HepG2 (cell line): ENCODE data around the gene PACSIN1. TPM values are rescaled to one million over a fixed set of nuclear protein-coding genes. Genes with fewer than 3 reads are reported as not detected.
A peak's percentile ranks its signal among the peaks of the same experiment; 100 is the strongest.

Source experiments
- AHR ChIP-seq: IDR thresholded peaks from 2 replicates; pipeline ENCODE4 v1.6.1; 2018; ENCODE audit warnings: missing genetic modification reagents, missing compliant biosample characterization
- ARNT2 ChIP-seq: sonication (generic); formaldehyde crosslinking; IDR thresholded peaks from 2 replicates; pipeline ENCODE4 v1.8.0; 2022; ENCODE audit warnings: mild to moderate bottlenecking, low read depth, missing genetic modification reagents, moderate library complexity
- CBX1 ChIP-seq: IDR thresholded peaks from one replicate; pipeline ENCODE4 v1.6.1; 2016; ENCODE audit warnings: antibody characterized with exemption, low read depth
- CBX5 ChIP-seq: sonication (generic); formaldehyde crosslinking; IDR thresholded peaks from 2 replicates; pipeline ENCODE4 v1.4.0; 2020; ENCODE audit warnings: missing genetic modification reagents, borderline replicate concordance
- CCAR2 ChIP-seq: fragments of 200-400 bp; formaldehyde crosslinking; optimal IDR thresholded peaks from 2 replicates; pipeline ENCODE3; 2018; ENCODE audit warnings: low read depth, mild to moderate bottlenecking, low read length, moderate library complexity
- CREB1 ChIP-seq, 2 experiments: fragments of 450-650 bp in 1 of 2; IDR thresholded peaks; 2 replicates each; pipeline ENCODE4 v1.6.1; 2016 to 2017; ENCODE audit warnings: control low read depth in 1 of 2, mild to moderate bottlenecking in 1 of 2, missing compliant biosample characterization in 1 of 2, missing genetic modification characterization in 1 of 2
- FOXA1 ChIP-seq, 2 experiments: fragments of 450-650 bp in 1 of 2; sonication (generic) in 1 of 2; formaldehyde crosslinking in 1 of 2; IDR thresholded peaks; 2 replicates each; pipeline versions ENCODE4 v1.4.0 to v1.6.1; 2016 to 2020; ENCODE audit warnings: missing genetic modification reagents in 1 of 2
- FOXP1 ChIP-seq, 2 experiments: fragments of 450-650 bp in 1 of 2; IDR thresholded peaks; 2 replicates each; pipeline ENCODE4 v1.6.1; 2017 to 2018; ENCODE audit warnings: antibody characterized with exemption in 1 of 2
- GZF1 ChIP-seq: sonication (generic); formaldehyde crosslinking; IDR thresholded peaks from 2 replicates; pipeline ENCODE4 v1.5.1; 2020; ENCODE audit warnings: mild to moderate bottlenecking, missing genetic modification reagents
- HNRNPL ChIP-seq: fragments of 200-400 bp; formaldehyde crosslinking; IDR thresholded peaks from 2 replicates; pipeline ENCODE4 v1.6.1; 2017; ENCODE audit warnings: mild to moderate bottlenecking, low read depth, low read length
- KMT2A ChIP-seq: sonication (generic); formaldehyde crosslinking; IDR thresholded peaks from 2 replicates; pipeline ENCODE4 v1.4.0; 2020; ENCODE audit warnings: missing genetic modification reagents
- MXD4 ChIP-seq: IDR thresholded peaks from 2 replicates; pipeline ENCODE4 v1.6.1; 2016; ENCODE audit warnings: mild to moderate bottlenecking, missing biosample characterization, missing genetic modification reagents
- NFKB2 ChIP-seq: sonication (generic); formaldehyde crosslinking; IDR thresholded peaks from 2 replicates; pipeline ENCODE4 v1.4.0; 2020; ENCODE audit warnings: missing genetic modification reagents, borderline replicate concordance
- NFKBIZ ChIP-seq: IDR thresholded peaks from 2 replicates; pipeline ENCODE4 v1.6.1; 2018; ENCODE audit warnings: missing genetic modification reagents, missing compliant biosample characterization
- NONO ChIP-seq, 2 experiments: fragments of 450-650 bp in 1 of 2; sonication (generic) in 1 of 2; formaldehyde crosslinking in 1 of 2; IDR thresholded peaks in 1 of 2; conservative IDR thresholded peaks in 1 of 2; 2 replicates each; pipeline versions ENCODE4 v1.6.1 to v1.8.0; 2017 to 2022; ENCODE audit warnings: mild to moderate bottlenecking in 1 of 2, missing genetic modification reagents in 1 of 2, moderate library complexity in 1 of 2
- POLR2G ChIP-seq: fragments of 200-400 bp; formaldehyde crosslinking; IDR thresholded peaks from 2 replicates; pipeline ENCODE4 v1.6.1; 2018; ENCODE audit warnings: mild to moderate bottlenecking, low read depth, low read length, moderate library complexity
- YY1 ChIP-seq: IDR thresholded peaks from 2 replicates; pipeline ENCODE4 v1.6.1; 2011; ENCODE audit warnings: low read length, low read depth, moderate library complexity, mild to moderate bottlenecking; ENCODE audit not compliant: insufficient read depth, insufficient replicate concordance
- ZFYVE20 ChIP-seq: sonication (generic); formaldehyde crosslinking; IDR thresholded peaks from 2 replicates; pipeline ENCODE4 v1.8.0; 2023; ENCODE audit warnings: low read depth, mild to moderate bottlenecking, moderate library complexity, missing genetic modification reagents, borderline replicate concordance
- ZNF121 ChIP-seq: sonication (generic); formaldehyde crosslinking; IDR thresholded peaks from 2 replicates; pipeline ENCODE4 v1.5.0; 2020; ENCODE audit warnings: mild to moderate bottlenecking, missing genetic modification reagents
- ZNF30 ChIP-seq: sonication (generic); formaldehyde crosslinking; IDR thresholded peaks from 2 replicates; pipeline ENCODE4 v1.5.0; 2020; ENCODE audit warnings: mild to moderate bottlenecking, missing genetic modification reagents
- ZNF562 ChIP-seq: sonication (generic); formaldehyde crosslinking; IDR thresholded peaks from 2 replicates; pipeline ENCODE4 v1.8.0; 2022; ENCODE audit warnings: missing genetic modification reagents, borderline replicate concordance
- ZNF670 ChIP-seq: sonication (generic); formaldehyde crosslinking; IDR thresholded peaks from 2 replicates; pipeline ENCODE4 v1.8.0; 2022; ENCODE audit warnings: mild to moderate bottlenecking, missing genetic modification reagents, borderline replicate concordance
- polyA plus RNA-seq, 8 experiments: library from polyadenylated mRNA; depleted of rRNA in 3 of 8; stranded (reverse) in 7 of 8; unstranded in 1 of 8; fragments of >200 nt; fragmentation: Illumina TruSeq in 4 of 8; extraction: Trizol in 4 of 8; gene quantifications; 2 replicates each; pipeline versions ENCODE4 v1.2.1 to v1.2.3, GENCODE V29; 2011 to 2016; ENCODE audit warnings: low read depth in 4 of 8, missing spikeins in 1 of 8, mixed read lengths in 1 of 8; ENCODE audit not compliant: insufficient read depth in 1 of 8
- total RNA-seq, 5 experiments: library from RNA; depleted of rRNA; stranded (reverse); fragments of >200 nt; fragmentation: Illumina TruSeq; extraction: Trizol; gene quantifications; 2 replicates each; pipeline ENCODE4 v1.2.3, GENCODE V29; 2016; ENCODE audit warnings: low read depth in 1 of 5
- TF ChIP-seq, protein P1 (sequence below): sonication (generic); IDR thresholded peaks from 2 replicates; pipeline ENCODE4 v1.6.1; 2016; ENCODE audit warnings: low read depth, borderline replicate concordance
- TF ChIP-seq, protein P2 (sequence below): sonication (generic); formaldehyde crosslinking; conservative IDR thresholded peaks from 2 replicates; pipeline ENCODE4 v1.4.0; 2020; ENCODE audit warnings: missing genetic modification reagents
- TF ChIP-seq, protein P3 (sequence below): sonication (generic); formaldehyde crosslinking; IDR thresholded peaks from 2 replicates; pipeline ENCODE4 v1.5.0; 2020; ENCODE audit warnings: mild to moderate bottlenecking, missing genetic modification reagents

Gene PACSIN1
- total and polyA plus RNA-seq, 2 of the 13 experiments (the other 11 are each of a cell fraction or from before 2014, with no cell fraction given): not detected

DNA sequence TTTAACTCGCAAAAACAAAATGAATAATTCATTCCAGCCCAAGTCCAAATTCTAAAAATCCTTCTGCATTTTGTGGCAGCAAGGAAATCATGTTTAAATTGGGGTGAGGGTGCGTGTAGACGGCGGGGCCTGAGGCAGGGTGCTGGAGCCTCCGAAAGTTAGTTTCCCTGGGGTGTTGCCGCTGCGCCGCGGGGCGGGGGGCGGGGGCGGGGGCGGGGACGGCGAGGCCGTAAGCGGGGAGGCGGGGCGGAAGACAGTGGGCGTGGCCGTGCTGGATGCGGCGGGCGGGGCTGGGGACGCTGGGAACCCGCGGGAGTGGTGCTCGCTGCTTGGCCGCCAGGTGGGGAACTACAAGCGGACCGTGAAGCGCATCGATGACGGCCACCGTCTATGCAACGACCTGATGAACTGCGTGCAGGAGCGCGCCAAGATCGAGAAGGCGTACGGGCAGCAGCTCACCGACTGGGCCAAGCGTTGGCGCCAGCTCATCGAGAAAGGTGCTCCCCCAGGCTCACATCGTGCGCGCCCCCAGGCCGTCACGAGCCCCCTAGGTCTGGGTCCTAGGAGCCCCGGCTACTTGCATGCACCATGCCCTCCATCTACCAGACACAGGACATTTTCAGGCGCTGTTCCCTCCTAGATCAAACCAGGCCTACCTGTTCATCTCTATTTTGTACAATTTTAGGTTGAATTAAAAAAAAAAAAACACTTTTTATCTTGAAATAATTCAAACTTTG lies 61.3 kb downstream of the PACSIN1 start (continued):
- TF ChIP-seq CBX5 (CRISPR knock-in tag) (peak; percentile 80), YY1 (peak; percentile 62), FOXP1 (IDR thresholded peaks at IDR 0.05) (no peak), FOXP1 (CRISPR knock-in tag; IDR thresholded peaks at IDR 0.05) (no peak), ZNF30 (CRISPR knock-in tag) (no peak), GZF1 (CRISPR knock-in tag) (no peak), MXD4 (CRISPR knock-in tag) (peak; percentile 78; the same call in 1 of the 2 replicates), ARNT2 (CRISPR knock-in tag) (peak; percentile 68; the same call in 1 of the 2 replicates), CBX1 (peak; percentile 82), CCAR2 (no peak), NFKB2 (CRISPR knock-in tag) (peak; percentile 55; the same call in 1 of the 2 replicates), AHR (CRISPR knock-in tag) (peak; percentile 78; the same call in 1 of the 2 replicates), ZNF670 (CRISPR knock-in tag) (no peak), POLR2G (no peak), ZNF121 (no peak), HNRNPL (no peak), CREB1 (IDR thresholded peaks at IDR 0.05) (peak; percentile 57), CREB1 (CRISPR knock-in tag; IDR thresholded peaks at IDR 0.05) (no peak), ZNF562 (CRISPR knock-in tag) (no peak), KMT2A (CRISPR knock-in tag) (peak; percentile 42; the same call in 1 of the 2 replicates), FOXA1 (IDR thresholded peaks at IDR 0.05) (no peak), FOXA1 (CRISPR knock-in tag; IDR thresholded peaks at IDR 0.05) (0 out of 2 replicates have a peak, but pooled peaks have one; percentile 6), NONO (IDR thresholded peaks at IDR 0.05) (no peak), NONO (CRISPR knock-in tag; conservative IDR thresholded peaks at IDR 0.05) (peak; percentile 59; the same call in 1 of the 2 replicates), NFKBIZ (CRISPR knock-in tag) (0 out of 2 replicates have a peak, but pooled peaks have one; percentile 57), ZFYVE20 (no peak)
- TF ChIP-seq, protein P1, sequence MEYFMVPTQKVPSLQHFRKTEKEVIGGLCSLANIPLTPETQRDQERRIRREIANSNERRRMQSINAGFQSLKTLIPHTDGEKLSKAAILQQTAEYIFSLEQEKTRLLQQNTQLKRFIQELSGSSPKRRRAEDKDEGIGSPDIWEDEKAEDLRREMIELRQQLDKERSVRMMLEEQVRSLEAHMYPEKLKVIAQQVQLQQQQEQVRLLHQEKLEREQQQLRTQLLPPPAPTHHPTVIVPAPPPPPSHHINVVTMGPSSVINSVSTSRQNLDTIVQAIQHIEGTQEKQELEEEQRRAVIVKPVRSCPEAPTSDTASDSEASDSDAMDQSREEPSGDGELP: no peak
- TF ChIP-seq, protein P2, sequence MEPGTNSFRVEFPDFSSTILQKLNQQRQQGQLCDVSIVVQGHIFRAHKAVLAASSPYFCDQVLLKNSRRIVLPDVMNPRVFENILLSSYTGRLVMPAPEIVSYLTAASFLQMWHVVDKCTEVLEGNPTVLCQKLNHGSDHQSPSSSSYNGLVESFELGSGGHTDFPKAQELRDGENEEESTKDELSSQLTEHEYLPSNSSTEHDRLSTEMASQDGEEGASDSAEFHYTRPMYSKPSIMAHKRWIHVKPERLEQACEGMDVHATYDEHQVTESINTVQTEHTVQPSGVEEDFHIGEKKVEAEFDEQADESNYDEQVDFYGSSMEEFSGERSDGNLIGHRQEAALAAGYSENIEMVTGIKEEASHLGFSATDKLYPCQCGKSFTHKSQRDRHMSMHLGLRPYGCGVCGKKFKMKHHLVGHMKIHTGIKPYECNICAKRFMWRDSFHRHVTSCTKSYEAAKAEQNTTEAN (CRISPR knock-in tag): no peak
- TF ChIP-seq, protein P3, sequence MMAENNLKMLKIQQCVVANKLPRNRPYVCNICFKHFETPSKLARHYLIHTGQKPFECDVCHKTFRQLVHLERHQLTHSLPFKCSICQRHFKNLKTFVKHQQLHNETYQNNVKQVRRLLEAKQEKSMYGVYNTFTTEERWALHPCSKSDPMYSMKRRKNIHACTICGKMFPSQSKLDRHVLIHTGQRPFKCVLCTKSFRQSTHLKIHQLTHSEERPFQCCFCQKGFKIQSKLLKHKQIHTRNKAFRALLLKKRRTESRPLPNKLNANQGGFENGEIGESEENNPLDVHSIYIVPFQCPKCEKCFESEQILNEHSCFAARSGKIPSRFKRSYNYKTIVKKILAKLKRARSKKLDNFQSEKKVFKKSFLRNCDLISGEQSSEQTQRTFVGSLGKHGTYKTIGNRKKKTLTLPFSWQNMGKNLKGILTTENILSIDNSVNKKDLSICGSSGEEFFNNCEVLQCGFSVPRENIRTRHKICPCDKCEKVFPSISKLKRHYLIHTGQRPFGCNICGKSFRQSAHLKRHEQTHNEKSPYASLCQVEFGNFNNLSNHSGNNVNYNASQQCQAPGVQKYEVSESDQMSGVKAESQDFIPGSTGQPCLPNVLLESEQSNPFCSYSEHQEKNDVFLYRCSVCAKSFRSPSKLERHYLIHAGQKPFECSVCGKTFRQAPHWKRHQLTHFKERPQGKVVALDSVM (CRISPR knock-in tag): no peak
